Measurements from ENCODE around the gene EIF2S2.

The EIF2S2 gene

GRCh38 chr20:34062570-34063482 lies 49.2 kb downstream of the EIF2S2 start:
- H3K4me3 ChIP-seq (ENCODE audit: extremely low read depth, insufficient read depth, low read length, poor library complexity, severe bottlenecking): no peak overlapping the region
- H3K27ac ChIP-seq (ENCODE audit: low read depth, low read length, severe bottlenecking): peak overlapping the region; percentile 77
- 91 to 100% methylated on average over 2 to 3 of the region's 5 CpGs for WGBS, 2 experiments (ENCODE audit: insufficient coverage in 2 of 2)
- H3K4me1 ChIP-seq (ENCODE audit: control insufficient read depth, insufficient read depth, low read length, poor library complexity, severe bottlenecking): peaks cover 51% of the 10 kb centered on the region
- no peaks in the 10 kb centered on the region for H3K9me3 ChIP-seq (ENCODE audit: control insufficient read depth, low read length)
- peaks cover 12% of the 10 kb centered on the region for H3K36me3 ChIP-seq (ENCODE audit: control insufficient read depth, insufficient read depth, low read length)

- H3K9me3 ChIP-seq (ENCODE audit: control insufficient read depth, low read length): no peaks in the 10 kb centered on the region
- H3K4me3 ChIP-seq (ENCODE audit: extremely low read depth, insufficient read depth, low read length, poor library complexity, severe bottlenecking): no peak overlapping the region
- peaks cover 13% of the 10 kb centered on the region for H3K36me3 ChIP-seq (ENCODE audit: control insufficient read depth, insufficient read depth, low read length)
- H3K4me1 ChIP-seq (ENCODE audit: control insufficient read depth, insufficient read depth, low read length, poor library complexity, severe bottlenecking): peaks cover 46% of the 10 kb centered on the region
- peak overlapping the region; percentile 77 for H3K27ac ChIP-seq (ENCODE audit: low read depth, low read length, severe bottlenecking)
Measured at GRCh38 chr20:34061695-34062094, 50.3 kb downstream of the EIF2S2 start.

- H3K27ac ChIP-seq (ENCODE audit: low read depth, low read length, severe bottlenecking): peak overlapping the region; percentile 77
- H3K9me3 ChIP-seq (ENCODE audit: control insufficient read depth, low read length): no peaks in the 10 kb centered on the region
- no peak overlapping the region for H3K4me3 ChIP-seq (ENCODE audit: extremely low read depth, insufficient read depth, low read length, poor library complexity, severe bottlenecking)
- WGBS, 2 experiments (ENCODE audit: insufficient coverage in 2 of 2): no CpG with 5 or more reads among the region's 1 CpG
- peaks cover 13% of the 10 kb centered on the region for H3K36me3 ChIP-seq (ENCODE audit: control insufficient read depth, insufficient read depth, low read length)
- peaks cover 39% of the 10 kb centered on the region for H3K4me1 ChIP-seq (ENCODE audit: control insufficient read depth, insufficient read depth, low read length, poor library complexity, severe bottlenecking)
Measured at GRCh38 chr20:34060970-34061369, 51.1 kb downstream of the EIF2S2 start.

GRCh38 chr20:34058831-34059230 lies 53.2 kb downstream of the EIF2S2 start:
- Histone ChIP-seq H3K27ac (ENCODE audit: low read depth, low read length, severe bottlenecking) (no peak overlapping the region), H3K9me3 (ENCODE audit: control insufficient read depth, low read length) (no peaks in the 10 kb centered on the region), H3K4me3 (ENCODE audit: extremely low read depth, insufficient read depth, low read length, poor library complexity, severe bottlenecking) (no peak overlapping the region), H3K4me1 (ENCODE audit: control insufficient read depth, insufficient read depth, low read length, poor library complexity, severe bottlenecking) (peaks cover 36% of the 10 kb centered on the region), H3K36me3 (ENCODE audit: control insufficient read depth, insufficient read depth, low read length) (peaks cover 13% of the 10 kb centered on the region)
- 100% methylated on average over 1 of the region's 1 CpG; no CpG with 5 or more reads in 1 of the 2 experiments for WGBS, 2 experiments (ENCODE audit: insufficient coverage in 2 of 2)

DNA sequence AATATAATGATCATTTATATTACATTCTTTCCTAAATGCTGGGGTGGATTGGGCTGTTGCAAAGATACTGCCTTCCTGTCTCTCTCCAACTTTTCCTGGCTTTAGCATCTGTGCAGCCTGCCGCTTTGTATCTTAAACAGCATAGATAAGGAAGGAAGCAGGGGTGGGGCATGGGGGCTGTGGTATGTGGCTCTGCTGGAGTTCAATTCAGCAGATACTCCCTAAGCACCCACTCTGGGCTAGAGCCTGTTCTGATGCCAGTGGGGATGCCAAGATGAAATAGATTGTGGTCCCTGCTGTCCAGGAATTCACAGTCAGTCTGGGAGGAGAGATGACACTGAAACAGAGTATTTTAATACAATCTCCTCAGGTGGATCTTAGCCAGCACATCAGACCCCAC lies 56.8 kb downstream of the EIF2S2 start:
- no CpG with 5 or more reads among the region's 1 CpG for WGBS, 2 experiments (ENCODE audit: insufficient coverage in 2 of 2)
- Histone ChIP-seq H3K9me3 (ENCODE audit: control insufficient read depth, low read length) (no peaks in the 10 kb centered on the region), H3K36me3 (ENCODE audit: control insufficient read depth, insufficient read depth, low read length) (peaks cover 8% of the 10 kb centered on the region), H3K27ac (ENCODE audit: low read depth, low read length, severe bottlenecking) (no peak overlapping the region), H3K4me1 (ENCODE audit: control insufficient read depth, insufficient read depth, low read length, poor library complexity, severe bottlenecking) (peaks cover 18% of the 10 kb centered on the region), H3K4me3 (ENCODE audit: extremely low read depth, insufficient read depth, low read length, poor library complexity, severe bottlenecking) (no peak overlapping the region)

GRCh38 chr20:34052414-34052813 lies 59.6 kb downstream of the EIF2S2 start:
- Histone ChIP-seq H3K36me3 (ENCODE audit: control insufficient read depth, insufficient read depth, low read length) (peaks cover 8% of the 10 kb centered on the region), H3K4me3 (ENCODE audit: extremely low read depth, insufficient read depth, low read length, poor library complexity, severe bottlenecking) (no peak overlapping the region), H3K9me3 (ENCODE audit: control insufficient read depth, low read length) (no peaks in the 10 kb centered on the region), H3K27ac (ENCODE audit: low read depth, low read length, severe bottlenecking) (no peak overlapping the region), H3K4me1 (ENCODE audit: control insufficient read depth, insufficient read depth, low read length, poor library complexity, severe bottlenecking) (peaks cover 16% of the 10 kb centered on the region)
- WGBS, 2 experiments (ENCODE audit: insufficient coverage in 2 of 2): 90 to 100% methylated on average over 1 to 2 of the region's 2 CpGs

- no peak overlapping the region for H3K27ac ChIP-seq (ENCODE audit: low read depth, low read length, severe bottlenecking)
- peaks cover 12% of the 10 kb centered on the region for H3K36me3 ChIP-seq (ENCODE audit: control insufficient read depth, insufficient read depth, low read length)
- no peak overlapping the region for H3K4me3 ChIP-seq (ENCODE audit: extremely low read depth, insufficient read depth, low read length, poor library complexity, severe bottlenecking)
- no peaks in the 10 kb centered on the region for H3K9me3 ChIP-seq (ENCODE audit: control insufficient read depth, low read length)
- peaks cover 13% of the 10 kb centered on the region for H3K4me1 ChIP-seq (ENCODE audit: control insufficient read depth, insufficient read depth, low read length, poor library complexity, severe bottlenecking)
- WGBS, 2 experiments (ENCODE audit: insufficient coverage in 2 of 2): 98 to 100% methylated on average over 4 of the region's 4 CpGs
Measured at GRCh38 chr20:34049897-34050695, 61.9 kb downstream of the EIF2S2 start.

DNA sequence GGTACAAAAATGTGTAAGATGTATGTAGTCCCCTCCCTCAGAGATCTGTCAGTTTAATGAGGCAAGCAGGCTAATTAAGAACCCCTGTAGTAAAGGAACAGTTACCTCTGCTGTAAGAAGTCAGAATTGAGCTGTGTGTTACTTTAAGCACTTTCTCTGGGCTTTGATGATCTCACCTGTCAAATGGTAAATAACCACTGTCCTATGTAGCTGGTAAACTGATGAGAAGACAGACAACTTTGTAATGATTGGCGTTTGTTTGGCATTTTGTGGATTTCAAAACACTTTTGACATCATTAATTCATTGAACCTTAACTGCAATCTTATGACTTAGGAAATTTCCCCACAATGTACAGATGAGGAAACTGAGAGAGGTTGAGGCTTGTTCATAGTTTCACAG lies 62.7 kb downstream of the EIF2S2 start:
- no peaks in the 10 kb centered on the region for H3K9me3 ChIP-seq (ENCODE audit: control insufficient read depth, low read length)
- no peak overlapping the region for H3K27ac ChIP-seq (ENCODE audit: low read depth, low read length, severe bottlenecking)
- H3K4me1 ChIP-seq (ENCODE audit: control insufficient read depth, insufficient read depth, low read length, poor library complexity, severe bottlenecking): peaks cover 6% of the 10 kb centered on the region
- H3K4me3 ChIP-seq (ENCODE audit: extremely low read depth, insufficient read depth, low read length, poor library complexity, severe bottlenecking): no peak overlapping the region
- H3K36me3 ChIP-seq (ENCODE audit: control insufficient read depth, insufficient read depth, low read length): peaks cover 17% of the 10 kb centered on the region
- no CpG with 5 or more reads among the region's 1 CpG for WGBS, 2 experiments (ENCODE audit: insufficient coverage in 2 of 2)

DNA sequence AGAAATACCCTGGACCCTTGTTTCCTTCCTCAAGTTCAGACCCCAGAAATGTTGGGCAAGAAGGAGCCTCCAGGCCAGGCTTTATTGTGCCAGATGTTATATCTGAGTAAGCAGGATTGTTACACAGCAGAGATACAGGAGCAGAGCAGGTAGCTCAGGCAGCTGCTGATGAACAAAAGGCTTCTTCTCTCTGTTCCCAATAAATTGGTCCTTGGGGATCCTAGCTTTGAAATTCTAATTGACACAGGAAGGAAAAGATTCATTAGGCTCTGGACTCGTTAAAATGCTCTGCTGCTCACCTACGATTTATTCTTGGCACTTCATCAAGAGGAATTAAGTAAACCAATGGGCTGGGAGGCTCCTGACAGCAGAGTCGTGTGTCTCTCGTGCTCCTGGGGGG lies 64.1 kb downstream of the EIF2S2 start:
- Histone ChIP-seq H3K36me3 (ENCODE audit: control insufficient read depth, insufficient read depth, low read length) (peaks cover 20% of the 10 kb centered on the region), H3K4me3 (ENCODE audit: extremely low read depth, insufficient read depth, low read length, poor library complexity, severe bottlenecking) (no peak overlapping the region)
- 67 to 100% methylated on average over 1 of the region's 4 CpGs for WGBS, 2 experiments (ENCODE audit: insufficient coverage in 2 of 2)

DNA sequence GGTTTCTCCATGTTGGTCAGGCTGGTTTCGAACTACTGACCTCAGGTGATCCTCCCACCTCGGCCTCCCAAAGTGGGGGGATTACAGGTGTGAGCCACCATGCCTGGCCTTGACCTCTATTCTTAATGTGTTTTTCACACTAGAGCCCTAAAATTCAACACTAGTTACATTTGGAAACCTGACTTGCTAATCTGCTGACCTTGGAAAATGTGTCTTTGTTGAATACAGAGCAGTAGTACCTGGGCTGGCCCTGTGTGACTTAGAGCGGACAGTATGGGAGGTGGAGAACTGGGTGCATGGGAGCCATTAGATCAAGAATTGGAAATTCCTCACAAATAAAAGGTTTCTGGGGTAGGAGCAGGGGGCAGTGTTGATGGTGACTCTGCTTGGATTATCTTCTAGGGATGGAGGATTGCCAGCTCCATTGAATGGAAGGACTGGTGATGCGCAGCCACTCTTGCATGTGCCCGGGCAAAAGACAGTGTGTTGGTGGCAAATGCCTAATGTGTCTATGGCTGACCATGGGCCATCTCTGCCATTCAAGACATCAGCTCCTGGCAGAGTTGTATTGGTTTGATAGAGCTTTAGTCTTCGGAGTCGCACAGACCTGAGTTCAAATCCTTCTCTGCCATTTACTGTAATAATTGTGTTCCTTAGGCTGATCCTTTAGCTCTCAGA lies 64.9 kb downstream of the EIF2S2 start:
- Histone ChIP-seq H3K4me1 (ENCODE audit: control insufficient read depth, insufficient read depth, low read length, poor library complexity, severe bottlenecking) (no peaks in the 10 kb centered on the region), H3K9me3 (ENCODE audit: control insufficient read depth, low read length) (no peaks in the 10 kb centered on the region), H3K27ac (ENCODE audit: low read depth, low read length, severe bottlenecking) (no peak overlapping the region), H3K36me3 (ENCODE audit: control insufficient read depth, insufficient read depth, low read length) (peaks cover 22% of the 10 kb centered on the region), H3K4me3 (ENCODE audit: extremely low read depth, insufficient read depth, low read length, poor library complexity, severe bottlenecking) (no peak overlapping the region)
- WGBS, 2 experiments (ENCODE audit: insufficient coverage in 2 of 2): 92 to 100% methylated on average over 3 to 5 of the region's 7 CpGs

More for the DNA sequence above, 64.1 kb downstream of the EIF2S2 start:
- H3K9me3 ChIP-seq (ENCODE audit: control insufficient read depth, low read length): no peaks in the 10 kb centered on the region
- no peak overlapping the region for H3K27ac ChIP-seq (ENCODE audit: low read depth, low read length, severe bottlenecking)
- no peaks in the 10 kb centered on the region for H3K4me1 ChIP-seq (ENCODE audit: control insufficient read depth, insufficient read depth, low read length, poor library complexity, severe bottlenecking)

All from mesodermal cell (in vitro differentiated cells).